Sigmoid colon (tissue), 7 donors: ENCODE data around the gene RMDN2. TPM values are rescaled to one million over a fixed set of nuclear protein-coding genes. Genes with fewer than 3 reads are reported as not detected.

Experiments
- DNase-seq: peaks from one replicate; pipeline ENCODE4 v3.0.0-alpha.2; 2019
- H3K27ac ChIP-seq, 4 donors: fragments of 200-600 bp; sonication (generic); one replicate each; pipeline ENCODE4 v1.5.1; 2016 to 2019; ENCODE audit warnings: mild to moderate bottlenecking in 1 of 4
- H3K27me3 ChIP-seq, 3 donors: fragments of 200-600 bp; sonication (generic); one replicate each; pipeline ENCODE4 v1.5.1; 2019; ENCODE audit warnings: mild to moderate bottlenecking in 1 of 3
- H3K36me3 ChIP-seq, 4 donors: fragments of 200-600 bp; sonication (generic); one replicate each; pipeline ENCODE4 v1.5.1; 2016 to 2019
- H3K4me1 ChIP-seq, 4 donors: fragments of 200-600 bp; sonication (generic); one replicate each; pipeline ENCODE4 v1.5.1; 2017 to 2019
- H3K4me3 ChIP-seq, 4 donors: fragments of 200-600 bp; sonication (generic); one replicate each; pipeline ENCODE4 v1.5.1; 2017 to 2019; ENCODE audit warnings: mild to moderate bottlenecking in 2 of 4, moderate library complexity in 1 of 4
- H3K9me3 ChIP-seq, 4 donors: fragments of 200-600 bp in 3 of 4; sonication (generic) in 3 of 4; one replicate each; pipeline versions ENCODE4 v1.5.1 to v1.6.1; 2013 to 2019
- EP300 ChIP-seq, 4 donors: sonication (generic); formaldehyde crosslinking; IDR thresholded peaks; one replicate each; pipeline ENCODE4 v1.6.1; 2017; ENCODE audit warnings: antibody characterized with exemption in 4 of 4
- POLR2A ChIP-seq, 2 donors: fragments of 450-650 bp; IDR thresholded peaks; one replicate each; pipeline ENCODE4 v1.6.1; 2016; ENCODE audit warnings: antibody characterized with exemption in 2 of 2, mild to moderate bottlenecking in 2 of 2, moderate library complexity in 2 of 2
- POLR2AphosphoS5 ChIP-seq, 4 donors: sonication (generic); formaldehyde crosslinking; IDR thresholded peaks; one replicate each; pipeline ENCODE4 v1.6.1; 2017; ENCODE audit warnings: antibody characterized with exemption in 4 of 4
- WGBS, 2 donors: extraction: QIAGEN DNeasy Blood & Tissue Kit; methylation state at CpG; one replicate each; pipeline ENCODE4 v1.1.7; 2013; 5-methylcytosine and 5-hydroxymethylcytosine counted together
- intact Hi-C: fragments of 100-400 bp; cut with DNase I; formaldehyde crosslinking; loops from one replicate; pipeline ENCODE4 v1.15.1; 2023
- polyA plus RNA-seq, 3 donors: library from polyadenylated mRNA; stranded (reverse); fragments of 200-250 nt; gene quantifications; one replicate each; pipeline ENCODE4 v1.2.3, GENCODE V29; 2013
- total RNA-seq, 4 donors: library from RNA; depleted of rRNA; stranded (reverse); fragments of >200 nt; gene quantifications; one replicate each; pipeline ENCODE4 v1.1.0, GENCODE V29; 2016
- TF ChIP-seq, protein P1 (sequence below), 4 experiments: fragments of 450-650 bp in 3 of 4; fragments of 200-600 bp in 1 of 4; IDR thresholded peaks; one replicate each; pipeline ENCODE4 v1.5.1; 2016 to 2019; ENCODE audit warnings: antibody characterized with exemption in 4 of 4, mild to moderate bottlenecking in 3 of 4, moderate library complexity in 2 of 4
- donor health status: healthy with polysubstance abuse.
- donor health status: Bipolar disorder and iron deficiency.
- donor health status: healthy.

The RMDN2 gene
- total and polyA plus RNA-seq, 7 donors = 4.2 to 15.6 (median 8.6) TPM

DNA sequence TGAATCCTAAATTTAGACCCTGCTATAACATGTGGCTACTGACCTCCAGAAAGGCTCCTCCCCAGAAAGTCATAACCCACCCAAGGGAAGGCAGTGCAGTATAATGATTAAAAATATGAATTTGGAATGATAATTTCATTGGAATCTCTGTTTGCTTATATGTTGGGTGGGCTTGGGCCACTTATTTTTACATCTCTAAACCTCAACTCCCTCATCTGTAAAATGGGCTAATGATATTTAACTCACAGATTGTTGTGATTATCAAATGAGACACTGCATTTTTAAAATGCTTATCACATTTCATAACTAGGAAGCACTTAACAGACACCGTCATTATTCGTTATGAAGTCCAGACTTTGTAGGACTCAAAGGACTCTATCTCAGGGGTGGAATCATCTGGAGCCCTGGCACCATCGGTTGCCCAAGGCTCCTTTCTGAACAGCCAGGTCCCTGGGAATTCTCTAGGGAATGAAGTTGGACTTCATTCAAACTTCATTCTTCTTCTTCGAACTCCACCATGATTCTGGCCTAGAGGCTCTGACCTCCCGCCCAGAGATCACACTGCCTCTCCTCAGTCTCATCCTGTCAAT lies 33.1 kb upstream of the RMDN2 start:
- H3K9me3 ChIP-seq = no peaks in the 10 kb centered on the region
- peaks cover 0 to 7% (median 0%) of the 10 kb centered on the region in 4 donors for H3K4me1 ChIP-seq
- no peaks in the 10 kb centered on the region for H3K36me3 ChIP-seq
- H3K4me3 ChIP-seq = no peak overlapping the region
- no peak for DNase-seq
- H3K27me3 ChIP-seq = no peaks in the 10 kb centered on the region
- H3K27ac ChIP-seq = no peak overlapping the region
- intact Hi-C loops = loop anchor here (10.0 kb wide), 1 partner anchor 383 kb away; no protein-coding TSS in a partner anchor
- TF ChIP-seq EP300 (IDR thresholded peaks at IDR 0.05) = no peak
- TF ChIP-seq POLR2AphosphoS5 (IDR thresholded peaks at IDR 0.05) = no peak
- no peak for TF ChIP-seq POLR2A (IDR thresholded peaks at IDR 0.05)
- TF ChIP-seq, protein P1, sequence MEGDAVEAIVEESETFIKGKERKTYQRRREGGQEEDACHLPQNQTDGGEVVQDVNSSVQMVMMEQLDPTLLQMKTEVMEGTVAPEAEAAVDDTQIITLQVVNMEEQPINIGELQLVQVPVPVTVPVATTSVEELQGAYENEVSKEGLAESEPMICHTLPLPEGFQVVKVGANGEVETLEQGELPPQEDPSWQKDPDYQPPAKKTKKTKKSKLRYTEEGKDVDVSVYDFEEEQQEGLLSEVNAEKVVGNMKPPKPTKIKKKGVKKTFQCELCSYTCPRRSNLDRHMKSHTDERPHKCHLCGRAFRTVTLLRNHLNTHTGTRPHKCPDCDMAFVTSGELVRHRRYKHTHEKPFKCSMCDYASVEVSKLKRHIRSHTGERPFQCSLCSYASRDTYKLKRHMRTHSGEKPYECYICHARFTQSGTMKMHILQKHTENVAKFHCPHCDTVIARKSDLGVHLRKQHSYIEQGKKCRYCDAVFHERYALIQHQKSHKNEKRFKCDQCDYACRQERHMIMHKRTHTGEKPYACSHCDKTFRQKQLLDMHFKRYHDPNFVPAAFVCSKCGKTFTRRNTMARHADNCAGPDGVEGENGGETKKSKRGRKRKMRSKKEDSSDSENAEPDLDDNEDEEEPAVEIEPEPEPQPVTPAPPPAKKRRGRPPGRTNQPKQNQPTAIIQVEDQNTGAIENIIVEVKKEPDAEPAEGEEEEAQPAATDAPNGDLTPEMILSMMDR (IDR thresholded peaks at IDR 0.05) = no peak
- 53 to 61% methylated on average over 5 of the region's 5 CpGs for WGBS, 2 donors

GRCh38 chr2:37892436-37893114 lies 32.5 kb upstream of the RMDN2 start:
- Histone ChIP-seq H3K36me3 (no peaks in the 10 kb centered on the region), H3K27me3 (no peaks in the 10 kb centered on the region), H3K9me3 (no peaks in the 10 kb centered on the region), H3K4me3 (no peak overlapping the region), H3K4me1 (peaks cover 0 to 7% (median 0%) of the 10 kb centered on the region in 4 donors), H3K27ac (no peak overlapping the region)
- TF ChIP-seq POLR2AphosphoS5 (IDR thresholded peaks at IDR 0.05) (no peak), EP300 (IDR thresholded peaks at IDR 0.05) (no peak), POLR2A (IDR thresholded peaks at IDR 0.05) (no peak)
- TF ChIP-seq, protein P1 (IDR thresholded peaks at IDR 0.05) = no peak
- intact Hi-C loops = loop anchor here (10.0 kb wide), 1 partner anchor 382 kb away; no protein-coding TSS in a partner anchor
- WGBS, 2 donors = 41 to 61% methylated on average over 7 of the region's 7 CpGs
- DNase-seq = no peak

DNA sequence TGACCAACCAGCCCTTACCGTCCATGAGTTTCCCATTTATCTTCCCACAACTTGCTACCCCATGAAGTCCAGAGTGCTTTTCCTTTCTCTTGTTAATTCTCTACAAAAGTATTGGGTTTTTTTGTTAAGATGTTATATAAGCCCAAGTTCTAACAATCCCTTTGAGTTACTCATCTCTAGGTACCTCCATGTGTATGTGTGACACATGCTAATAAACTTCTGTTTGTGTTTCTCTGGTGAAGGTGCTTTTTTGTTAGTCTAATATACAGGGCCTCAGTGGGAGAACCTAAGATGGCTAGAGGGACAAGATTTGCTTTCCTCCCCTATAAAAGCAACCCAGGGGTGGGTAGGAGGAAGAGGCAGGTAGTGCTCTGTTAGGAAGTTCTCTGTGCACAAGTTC lies 31.8 kb upstream of the RMDN2 start:
- H3K36me3 ChIP-seq = no peaks in the 10 kb centered on the region
- intact Hi-C loops = loop anchor here (10.0 kb wide), 1 partner anchor 381 kb away; no protein-coding TSS in a partner anchor
- TF ChIP-seq EP300 (IDR thresholded peaks at IDR 0.05) (no peak), POLR2A (IDR thresholded peaks at IDR 0.05) (no peak), POLR2AphosphoS5 (IDR thresholded peaks at IDR 0.05) (no peak)
- TF ChIP-seq, protein P1 (IDR thresholded peaks at IDR 0.05) = no peak
- 94 to 97% methylated on average over 1 of the region's 1 CpG for WGBS, 2 donors
- no peak overlapping the region for H3K4me3 ChIP-seq
- no peak overlapping the region for H3K27ac ChIP-seq
- no peaks in the 10 kb centered on the region for H3K27me3 ChIP-seq
- no peaks in the 10 kb centered on the region for H3K9me3 ChIP-seq
- H3K4me1 ChIP-seq = peaks cover 0 to 7% (median 0%) of the 10 kb centered on the region in 4 donors
- no peak for DNase-seq

- 90 to 95% methylated on average over 7 of the region's 7 CpGs for WGBS, 2 donors
- no peak overlapping the region for H3K27ac ChIP-seq
- H3K27me3 ChIP-seq = no peaks in the 10 kb centered on the region
- no peak overlapping the region for H3K4me3 ChIP-seq
- no peak for DNase-seq
- H3K36me3 ChIP-seq = no peaks in the 10 kb centered on the region
- peaks cover 0 to 7% (median 0%) of the 10 kb centered on the region in 4 donors for H3K4me1 ChIP-seq
- no peaks in the 10 kb centered on the region for H3K9me3 ChIP-seq
- intact Hi-C loops = loop anchor here (10.0 kb wide), 1 partner anchor 381 kb away; no protein-coding TSS in a partner anchor
- TF ChIP-seq EP300 (IDR thresholded peaks at IDR 0.05) (no peak), POLR2A (IDR thresholded peaks at IDR 0.05) (no peak), POLR2AphosphoS5 (IDR thresholded peaks at IDR 0.05) (no peak)
- TF ChIP-seq, protein P1 (IDR thresholded peaks at IDR 0.05) = no peak
Measured at GRCh38 chr2:37894047-37894446, 31.0 kb upstream of the RMDN2 start.
